Sciatic nerve (tissue), 2 donors: Measurements from ENCODE around the gene ATG5. TPM values are rescaled to one million over a fixed set of nuclear protein-coding genes. Genes with fewer than 3 reads are reported as not detected.
"Not testable (repeated sequence)": the region's sequence is repeated elsewhere in the genome, so short reads cannot be mapped to it uniquely, and the experiment has no call there.

Experiments
- ATAC-seq: fragments of 200-7000 bp; cut with Tn5 transposase; one replicate; pipeline ENCODE4 v1.9.1; 2020; ENCODE audit warnings: mild to moderate bottlenecking, moderate library complexity
- DNase-seq: peaks from one replicate; pipeline ENCODE4 v3.0.0-alpha.2; 2020; ENCODE audit warnings: low spot score
- intact Hi-C: fragments of 100-400 bp; cut with DNase I; formaldehyde crosslinking; loops from one replicate; pipeline ENCODE4 v1.14.2; 2022
- total RNA-seq: library from RNA; stranded (reverse); fragmentation: NEBNext Ultra II Directional; extraction: Animal tissue kit (Norgen Biotek cat#: 25700); gene quantifications from one replicate; pipeline ENCODE4 v1.2.1, GENCODE V29; 2021
- donor health status: DM: no; HTN: no; CAD: no.
- donor health status: DM: no; HTN: no; CAD: no.

Gene ATG5
- total RNA-seq, 1 donor from 2014 or later: 27.8 TPM

DNA sequence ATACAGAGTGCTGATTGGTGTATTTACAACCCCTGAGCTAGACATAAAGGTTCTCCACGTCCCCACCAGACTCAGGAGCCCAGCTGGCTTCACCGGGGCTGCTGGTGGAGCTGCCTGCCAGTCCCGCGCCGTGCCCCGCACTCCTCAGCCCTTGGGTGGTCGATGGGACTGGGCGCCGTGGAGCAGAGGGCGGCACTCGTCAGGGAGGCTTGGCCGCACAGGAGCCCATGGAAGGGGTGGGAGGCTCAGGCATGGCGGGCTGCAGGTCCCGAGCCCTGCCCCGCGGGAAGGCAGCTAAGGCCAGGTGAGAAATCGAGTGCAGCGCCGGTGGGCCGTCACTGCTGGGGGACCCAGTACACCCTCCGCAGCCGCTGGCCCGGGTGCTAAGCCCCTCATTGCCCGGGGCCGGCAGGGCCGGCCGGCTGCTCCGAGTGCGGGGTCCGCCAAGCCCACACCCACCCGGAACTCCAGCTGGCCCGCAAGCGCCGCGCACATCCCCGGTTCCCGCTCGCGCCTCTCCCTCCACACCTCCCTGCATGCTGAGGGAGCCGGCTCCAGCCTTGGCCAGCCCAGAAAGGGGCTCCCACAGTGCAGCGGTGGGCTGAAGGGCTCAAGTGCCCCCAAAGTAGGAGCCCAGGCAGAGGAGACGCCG is 56.2 kb downstream of the ATG5 start:
- DNase-seq, ATAC-seq, intact Hi-C loops: not testable (repeated sequence)

GRCh38 chr6:106268500-106268899 is 57.1 kb downstream of the ATG5 start:
- DNase-seq, intact Hi-C loops, ATAC-seq: not testable (repeated sequence)

GRCh38 chr6:106264433-106264832 is 61.1 kb downstream of the ATG5 start:
- DNase-seq, ATAC-seq, intact Hi-C loops: not testable (repeated sequence)

GRCh38 chr6:106259748-106260147 is 65.8 kb downstream of the ATG5 start:
- intact Hi-C loops, ATAC-seq: not testable (repeated sequence)

GRCh38 chr6:106258726-106259125 is 66.8 kb downstream of the ATG5 start:
- intact Hi-C loops: no loop called here
- DNase-seq: no peak
- ATAC-seq: no peak

More at GRCh38 chr6:106259748-106260147, 65.8 kb downstream of the ATG5 start:
- DNase-seq: not testable (repeated sequence)

DNA sequence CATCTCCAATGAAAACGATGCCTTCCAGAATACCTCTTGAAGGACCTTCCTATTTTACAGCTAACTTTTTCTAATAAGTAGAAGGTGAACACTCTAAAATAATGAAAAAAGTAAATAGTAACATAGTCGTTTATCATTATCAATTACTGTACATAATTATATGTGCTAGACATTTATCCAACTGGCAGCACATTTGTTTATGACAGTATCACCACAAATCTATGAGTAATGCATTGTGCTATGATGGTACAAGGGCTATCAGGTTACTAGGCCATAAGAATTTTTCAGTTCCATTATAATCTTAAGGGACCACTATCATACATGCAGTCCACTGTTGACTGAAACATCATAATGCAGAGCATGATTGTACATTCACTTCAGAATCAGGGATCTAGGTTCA is 68.4 kb downstream of the ATG5 start:
- intact Hi-C loops: no loop called here
- ATAC-seq (no peak), DNase-seq (no peak)

- ATAC-seq (no peak), DNase-seq (no peak)
- intact Hi-C loops: no loop called here
Observed at GRCh38 chr6:106256201-106256968, 69.2 kb downstream of the ATG5 start.

GRCh38 chr6:106255306-106255705 is 70.3 kb downstream of the ATG5 start:
- DNase-seq (no peak), ATAC-seq (no peak)
- intact Hi-C loops: no loop called here

- ATAC-seq: no peak
- intact Hi-C loops: no loop called here
- DNase-seq: no peak
Observed at GRCh38 chr6:106254636-106255035, 70.9 kb downstream of the ATG5 start.

DNA sequence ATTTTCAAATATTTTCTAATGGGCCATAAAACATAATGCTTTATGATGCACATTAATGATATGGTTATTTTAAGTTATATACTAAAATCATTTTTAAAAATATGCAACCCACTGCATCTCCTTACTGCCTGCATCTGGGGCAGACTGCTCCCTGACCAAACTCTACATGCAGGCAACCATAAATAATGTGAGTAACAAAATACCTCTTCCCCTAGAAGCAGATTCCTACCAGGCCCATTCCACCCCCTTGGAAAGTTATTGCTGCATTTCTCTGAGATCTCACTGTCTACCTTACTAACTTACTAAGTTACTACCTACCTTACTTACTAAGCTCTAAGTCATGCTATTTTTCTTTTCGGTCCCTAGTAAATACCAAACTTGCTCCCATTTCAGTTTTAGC is 71.8 kb downstream of the ATG5 start:
- no peak for DNase-seq
- no peak for ATAC-seq
- intact Hi-C loops: no loop called here

DNA sequence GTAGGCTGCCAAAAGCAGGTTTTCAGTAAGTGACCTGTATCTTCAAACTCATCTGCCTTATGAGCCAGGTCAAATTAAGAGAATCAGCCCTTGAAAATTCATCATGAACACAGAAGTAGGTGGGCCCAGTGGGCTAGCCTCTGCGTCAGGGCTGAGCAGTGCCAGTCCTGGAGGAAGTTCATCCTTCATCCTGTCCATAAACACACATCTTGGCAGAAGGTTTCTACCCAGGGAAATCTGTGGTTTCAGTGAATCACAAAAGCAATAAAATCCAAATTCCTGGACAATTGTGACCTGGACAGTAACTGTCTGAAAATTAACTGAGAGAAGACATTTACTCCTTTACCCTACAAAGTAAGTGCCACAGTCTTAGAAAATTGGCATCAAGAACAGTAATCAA is 72.4 kb downstream of the ATG5 start:
- intact Hi-C loops: no loop called here
- peak; percentile 55 for ATAC-seq
- DNase-seq: no peak

DNA sequence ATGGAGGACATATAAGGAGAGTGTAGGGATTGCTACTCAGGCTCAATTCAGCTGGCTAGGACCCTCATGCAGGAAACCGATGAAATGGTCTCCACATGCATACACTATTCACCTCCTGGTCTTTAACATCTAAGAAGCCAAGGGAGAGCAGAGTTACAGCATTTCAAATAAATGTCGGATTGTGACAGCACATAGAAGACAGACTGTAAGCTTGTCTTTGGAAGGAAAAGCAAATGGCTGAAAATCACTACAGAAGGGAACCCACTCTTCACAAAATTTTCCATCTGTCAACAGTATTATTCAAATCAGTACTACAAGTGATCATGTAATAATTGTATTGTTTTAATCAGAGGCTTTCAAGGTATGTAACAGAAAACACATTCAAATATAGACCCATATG is 72.9 kb downstream of the ATG5 start:
- no peak for ATAC-seq
- no peak for DNase-seq
- intact Hi-C loops: no loop called here

DNA sequence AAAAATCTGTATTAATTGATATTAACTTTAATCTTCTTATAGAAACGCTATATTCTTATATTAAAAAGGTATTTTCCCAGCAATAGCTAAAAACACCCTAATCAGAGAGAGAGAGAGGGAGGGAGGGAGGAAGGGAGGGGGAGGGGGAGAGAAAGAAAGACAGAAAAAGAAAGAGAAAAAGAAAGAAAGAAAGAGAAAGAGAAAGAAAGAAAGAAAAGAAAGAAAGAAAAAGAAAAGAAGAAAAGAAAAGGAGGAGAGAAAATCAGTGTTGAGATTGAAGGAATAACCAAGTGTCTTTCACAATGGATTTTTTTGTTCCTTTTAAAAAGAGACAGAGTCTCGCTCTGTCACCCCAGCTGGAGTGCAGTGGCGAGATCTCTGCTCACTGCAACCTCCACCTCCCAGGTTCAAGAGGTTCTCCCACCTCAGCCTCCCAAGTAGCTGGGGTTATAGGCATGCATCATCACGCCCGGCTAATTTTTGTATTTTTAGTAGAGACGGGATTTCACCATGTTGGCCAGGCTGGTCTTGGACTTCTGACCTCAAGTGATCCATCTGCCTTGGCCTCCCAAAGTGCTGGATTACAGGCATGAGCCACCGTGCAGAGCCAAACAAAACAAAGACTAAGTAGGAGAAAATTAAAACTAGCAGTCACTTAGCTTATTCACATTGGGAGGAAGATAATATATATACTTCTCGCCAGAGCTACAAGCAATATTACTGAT is 73.9 kb downstream of the ATG5 start:
- intact Hi-C loops, DNase-seq: not testable (repeated sequence)
- peak; percentile 62 for ATAC-seq

- intact Hi-C loops: no loop called here
Observed at GRCh38 chr6:106250953-106251352, 74.6 kb downstream of the ATG5 start.

DNA sequence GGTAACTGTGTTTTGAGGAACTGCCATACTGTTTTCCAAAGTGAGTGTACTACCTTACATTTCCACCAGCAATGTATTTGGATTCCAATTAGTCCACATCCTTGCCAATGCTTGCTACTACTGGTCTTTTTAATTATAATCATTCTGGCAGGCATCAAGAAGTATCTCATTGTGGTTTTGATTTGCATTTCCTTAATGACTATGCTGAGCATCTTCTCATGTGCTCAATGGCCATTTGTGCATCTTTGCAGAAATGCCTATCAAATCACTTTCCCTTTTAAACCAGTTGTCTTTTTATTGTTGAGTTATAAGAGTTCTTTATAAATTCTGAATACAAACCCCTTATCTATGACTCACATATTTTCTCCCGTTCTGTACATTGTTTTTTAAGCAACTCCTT is 75.9 kb downstream of the ATG5 start:
- intact Hi-C loops: no loop called here
- ATAC-seq (no peak), DNase-seq (no peak)

More at GRCh38 chr6:106250953-106251352, 74.6 kb downstream of the ATG5 start:
- DNase-seq (no peak), ATAC-seq (no peak)

- ATAC-seq (no peak), DNase-seq (no peak)
- intact Hi-C loops: no loop called here
Observed at GRCh38 chr6:106247733-106248132, 77.8 kb downstream of the ATG5 start.

- ATAC-seq (no peak), DNase-seq (no peak)
- intact Hi-C loops: no loop called here
Observed at GRCh38 chr6:106247293-106247692, 78.3 kb downstream of the ATG5 start.

- intact Hi-C loops: no loop called here
- DNase-seq (no peak), ATAC-seq (no peak)
Observed at GRCh38 chr6:106244931-106245330, 80.6 kb downstream of the ATG5 start.

DNA sequence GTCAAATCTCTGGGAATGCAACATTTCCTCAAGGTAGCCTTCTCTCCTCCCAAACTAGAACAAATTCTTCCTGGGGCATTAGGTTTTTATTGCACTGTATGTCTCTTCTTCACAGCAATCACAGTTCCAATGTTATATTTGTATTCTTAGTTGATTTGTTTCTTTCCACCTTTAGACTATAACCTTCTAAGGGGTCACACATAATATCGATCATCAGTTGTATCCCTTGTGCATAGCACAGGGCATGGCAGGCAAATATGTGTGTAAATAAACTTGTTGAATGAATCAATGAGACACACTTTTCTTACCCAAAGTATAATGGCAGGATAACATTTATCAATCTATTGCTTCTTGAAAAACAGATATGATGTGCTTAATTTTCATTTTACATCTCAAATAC is 81.0 kb downstream of the ATG5 start:
- DNase-seq (no peak), ATAC-seq (no peak)
- intact Hi-C loops: no loop called here

DNA sequence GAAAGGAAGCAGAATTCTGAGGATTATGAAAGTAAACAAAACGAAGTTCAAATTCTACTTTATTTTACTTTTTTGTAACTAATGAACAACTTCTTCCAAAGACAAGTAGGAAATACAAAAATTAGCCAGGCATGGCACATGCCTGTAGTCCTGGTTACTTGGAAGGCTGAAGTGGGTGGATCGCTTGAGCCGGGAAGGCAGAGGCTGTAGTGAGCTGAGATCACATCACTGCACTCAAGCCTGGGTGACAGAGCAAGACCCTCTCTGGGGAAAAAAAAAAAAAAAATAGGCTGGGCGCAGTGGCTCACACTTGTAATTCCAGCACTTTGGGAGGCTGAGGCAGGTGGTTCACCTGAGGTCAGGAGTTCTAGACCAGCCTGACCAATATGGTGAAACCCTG is 82.3 kb downstream of the ATG5 start:
- intact Hi-C loops: no loop called here
- no peak for DNase-seq
- no peak for ATAC-seq
